ENCODE measurements around the gene ZDHHC11.
"Not testable (repeated sequence)": the region's sequence is repeated elsewhere in the genome, so short reads cannot be mapped to it uniquely, and the experiment has no call there.

ZDHHC11 gene

DNA sequence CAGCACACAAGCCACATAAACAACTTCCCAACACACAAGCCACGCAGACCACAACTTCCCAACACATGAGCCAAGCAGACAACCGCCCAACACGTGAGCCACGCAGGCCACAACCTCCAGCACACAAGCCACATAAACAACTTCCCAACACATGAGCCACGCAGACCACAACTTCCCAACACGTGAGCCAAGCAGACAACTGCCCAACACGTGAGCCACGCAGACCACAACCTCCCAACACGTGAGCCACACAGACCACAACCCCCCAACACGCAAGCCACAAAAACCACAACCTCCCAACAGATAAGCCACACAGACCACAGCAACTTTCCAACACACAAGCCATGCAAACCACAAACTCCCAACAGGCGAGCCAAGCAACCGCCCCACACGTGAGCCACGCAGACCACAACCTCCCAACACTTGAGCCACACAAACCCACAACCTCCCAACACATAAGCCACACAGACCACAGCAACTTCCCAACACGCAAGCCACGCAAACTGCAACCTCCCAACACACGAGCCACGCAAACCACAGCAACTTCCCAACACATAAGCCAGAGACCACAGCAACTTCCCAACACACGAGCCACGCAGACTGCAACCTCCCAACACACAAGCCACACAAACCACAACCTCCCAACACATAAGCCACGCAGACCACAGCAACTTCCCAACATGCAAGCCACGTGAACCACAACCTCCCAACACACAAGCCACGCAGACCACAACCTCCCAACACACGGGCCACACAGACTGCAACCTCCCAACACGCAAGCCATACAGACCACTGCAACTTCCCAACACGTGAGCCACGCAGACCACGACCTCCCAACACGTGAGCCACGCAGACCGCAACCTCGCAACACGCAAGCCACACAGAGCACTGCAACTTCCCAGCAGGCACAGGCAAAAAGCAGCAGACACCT lies 31.7 kb upstream of the ZDHHC11 start:
- peaks cover 51% of the 10 kb centered on the region for H3K36me3 ChIP-seq (ENCODE audit: control insufficient read depth, insufficient read depth, low read length)
- H3K27me3 ChIP-seq (replicated peaks; ENCODE audit: control insufficient read depth, insufficient read depth, low read length): no peaks in the 10 kb centered on the region
- DNase-seq (ENCODE audit: extremely low read depth, insufficient read length): no peak
- TF ChIP-seq, protein P1, sequence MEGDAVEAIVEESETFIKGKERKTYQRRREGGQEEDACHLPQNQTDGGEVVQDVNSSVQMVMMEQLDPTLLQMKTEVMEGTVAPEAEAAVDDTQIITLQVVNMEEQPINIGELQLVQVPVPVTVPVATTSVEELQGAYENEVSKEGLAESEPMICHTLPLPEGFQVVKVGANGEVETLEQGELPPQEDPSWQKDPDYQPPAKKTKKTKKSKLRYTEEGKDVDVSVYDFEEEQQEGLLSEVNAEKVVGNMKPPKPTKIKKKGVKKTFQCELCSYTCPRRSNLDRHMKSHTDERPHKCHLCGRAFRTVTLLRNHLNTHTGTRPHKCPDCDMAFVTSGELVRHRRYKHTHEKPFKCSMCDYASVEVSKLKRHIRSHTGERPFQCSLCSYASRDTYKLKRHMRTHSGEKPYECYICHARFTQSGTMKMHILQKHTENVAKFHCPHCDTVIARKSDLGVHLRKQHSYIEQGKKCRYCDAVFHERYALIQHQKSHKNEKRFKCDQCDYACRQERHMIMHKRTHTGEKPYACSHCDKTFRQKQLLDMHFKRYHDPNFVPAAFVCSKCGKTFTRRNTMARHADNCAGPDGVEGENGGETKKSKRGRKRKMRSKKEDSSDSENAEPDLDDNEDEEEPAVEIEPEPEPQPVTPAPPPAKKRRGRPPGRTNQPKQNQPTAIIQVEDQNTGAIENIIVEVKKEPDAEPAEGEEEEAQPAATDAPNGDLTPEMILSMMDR (IDR thresholded peaks at IDR 0.05; ENCODE audit: insufficient read depth, low read length, poor library complexity, severe bottlenecking): no peak
- H3K4me3 ChIP-seq (replicated peaks; ENCODE audit: low read depth, low read length): no peak overlapping the region

DNA sequence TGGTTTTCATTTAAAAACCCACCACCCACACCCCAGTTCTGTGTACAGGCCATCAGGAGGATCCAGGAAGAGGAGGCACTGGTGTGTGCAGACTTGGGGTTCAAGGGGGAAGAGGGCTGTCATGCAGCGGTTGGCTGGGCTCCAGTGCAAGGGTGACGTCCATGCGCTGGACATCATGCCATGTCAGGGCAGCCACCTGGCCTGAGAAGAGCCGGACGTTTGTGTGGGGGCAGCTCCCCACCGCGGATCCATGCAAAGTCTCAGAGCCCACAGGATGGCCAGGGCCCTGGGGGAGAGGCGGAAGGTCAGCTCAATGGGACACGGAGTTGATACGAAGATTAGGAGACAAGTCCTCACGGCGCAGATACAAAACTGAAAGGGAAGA lies 30.8 kb upstream of the ZDHHC11 start:
- DNase-seq (ENCODE audit: extremely low read depth, insufficient read length): no peak
- H3K4me3 ChIP-seq (replicated peaks; ENCODE audit: low read depth, low read length): no peak overlapping the region
- no peaks in the 10 kb centered on the region for H3K27me3 ChIP-seq (replicated peaks; ENCODE audit: control insufficient read depth, insufficient read depth, low read length)
- peaks cover 47% of the 10 kb centered on the region for H3K36me3 ChIP-seq (ENCODE audit: control insufficient read depth, insufficient read depth, low read length)
- TF ChIP-seq, protein P1 (IDR thresholded peaks at IDR 0.05; ENCODE audit: insufficient read depth, low read length, poor library complexity, severe bottlenecking): no peak

DNA sequence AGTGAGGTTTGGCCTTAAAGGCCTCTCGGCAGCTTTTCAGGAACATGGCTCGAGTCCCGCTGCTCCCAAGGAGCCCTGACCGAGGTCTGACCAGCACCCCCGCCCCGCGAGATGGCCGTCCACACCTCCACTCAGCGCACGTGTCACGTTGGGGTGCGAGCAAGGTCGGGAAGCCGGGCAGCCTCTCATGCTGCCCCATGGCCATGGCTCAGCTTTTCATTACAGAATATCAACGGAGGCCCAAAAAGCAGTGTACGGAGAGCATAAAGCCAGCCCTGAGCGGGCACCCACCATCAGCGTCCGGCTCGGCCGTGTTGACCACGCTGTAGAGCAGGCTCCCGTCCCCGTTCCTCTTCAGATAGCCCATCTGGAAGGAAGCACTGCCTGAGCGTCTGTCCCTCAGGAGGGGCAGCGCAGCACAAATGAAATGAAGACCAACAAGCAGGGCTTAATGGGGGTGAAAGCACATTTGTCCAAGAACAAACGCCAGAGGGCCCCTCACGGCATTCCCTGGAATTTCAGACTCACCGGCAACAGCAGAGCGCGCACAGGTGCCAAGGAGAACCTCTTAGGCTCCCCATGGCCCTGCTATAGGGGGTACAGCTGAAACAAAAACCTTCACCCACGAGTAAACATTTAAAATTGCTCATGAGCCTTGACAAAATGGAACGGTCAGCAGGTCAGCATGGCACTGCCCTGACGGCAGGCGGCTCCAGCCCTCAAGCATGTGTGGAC lies 30.2 kb upstream of the ZDHHC11 start:
- TF ChIP-seq, protein P1 (IDR thresholded peaks at IDR 0.05; ENCODE audit: insufficient read depth, low read length, poor library complexity, severe bottlenecking): no peak
- no peak for DNase-seq (ENCODE audit: extremely low read depth, insufficient read length)
- H3K27me3 ChIP-seq (replicated peaks; ENCODE audit: control insufficient read depth, insufficient read depth, low read length): no peaks in the 10 kb centered on the region
- no peak overlapping the region for H3K4me3 ChIP-seq (replicated peaks; ENCODE audit: low read depth, low read length)
- peaks cover 43% of the 10 kb centered on the region for H3K36me3 ChIP-seq (ENCODE audit: control insufficient read depth, insufficient read depth, low read length)

DNA sequence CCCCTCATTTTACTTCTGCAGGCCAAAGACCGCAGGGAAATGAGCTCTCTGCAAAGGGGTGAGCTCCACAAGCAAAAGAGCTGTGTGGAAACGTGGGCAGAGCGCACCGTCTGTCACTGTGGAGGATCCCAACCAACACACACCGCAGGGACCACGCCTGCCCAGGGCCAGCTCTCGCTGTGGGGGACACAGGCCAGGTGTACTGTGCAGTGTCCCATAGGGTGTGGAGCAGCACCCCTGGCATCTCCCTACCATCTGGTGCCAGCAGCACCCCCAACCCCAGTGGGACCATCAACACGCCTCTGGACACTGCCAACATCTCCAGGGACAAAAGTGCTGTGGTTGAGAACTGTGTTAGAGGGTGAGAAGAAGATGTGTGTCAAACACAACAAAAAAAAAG lies 27.9 kb upstream of the ZDHHC11 start:
- not testable (repeated sequence) for H3K4me3 ChIP-seq (replicated peaks; ENCODE audit: low read depth, low read length); H3K27me3 ChIP-seq (replicated peaks; ENCODE audit: control insufficient read depth, insufficient read depth, low read length); DNase-seq (ENCODE audit: extremely low read depth, insufficient read length)
- peaks cover 32% of the 10 kb centered on the region for H3K36me3 ChIP-seq (ENCODE audit: control insufficient read depth, insufficient read depth, low read length)

DNA sequence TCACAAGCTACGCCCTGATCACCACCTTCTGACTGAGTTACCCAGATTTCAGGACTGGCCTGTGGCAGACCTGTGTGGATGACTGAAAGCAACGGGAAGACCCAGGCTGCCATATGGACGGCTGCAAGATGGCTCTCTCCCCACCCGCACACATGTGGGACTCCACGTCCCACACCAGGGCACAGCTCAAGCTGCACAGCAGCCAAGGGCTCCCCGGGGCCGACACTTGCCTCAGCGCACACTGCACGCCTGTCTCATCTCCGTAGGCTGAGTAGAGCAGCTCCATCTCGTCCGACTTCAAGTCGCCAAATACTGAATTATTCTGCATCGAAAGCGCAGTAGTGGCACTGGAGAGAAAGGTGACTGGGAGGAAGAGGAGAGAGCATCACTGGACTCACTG lies 27.3 kb upstream of the ZDHHC11 start:
- TF ChIP-seq, protein P1 (IDR thresholded peaks at IDR 0.05; ENCODE audit: insufficient read depth, low read length, poor library complexity, severe bottlenecking): no peak
- H3K36me3 ChIP-seq (ENCODE audit: control insufficient read depth, insufficient read depth, low read length): peaks cover 28% of the 10 kb centered on the region
- no peak overlapping the region for H3K4me3 ChIP-seq (replicated peaks; ENCODE audit: low read depth, low read length)
- H3K27me3 ChIP-seq (replicated peaks; ENCODE audit: control insufficient read depth, insufficient read depth, low read length): no peaks in the 10 kb centered on the region
- DNase-seq (ENCODE audit: extremely low read depth, insufficient read length): no peak
